22Rv1 (cell line): ENCODE results near the gene RAB11A.

Source experiments
- H3K27ac ChIP-seq: fragments of 450-650 bp; 2 replicates; pipeline ENCODE4 v1.5.1; 2017
- ZFX ChIP-seq: fragments of 450-650 bp; IDR thresholded peaks from 2 replicates; pipeline ENCODE4 v1.6.1; 2017; ENCODE audit warnings: antibody characterized with exemption, borderline replicate concordance
- TF ChIP-seq, protein P1 (sequence below): fragments of 450-650 bp; IDR thresholded peaks from 2 replicates; pipeline ENCODE4 v1.5.1; 2017; ENCODE audit warnings: mild to moderate bottlenecking

Gene RAB11A

DNA sequence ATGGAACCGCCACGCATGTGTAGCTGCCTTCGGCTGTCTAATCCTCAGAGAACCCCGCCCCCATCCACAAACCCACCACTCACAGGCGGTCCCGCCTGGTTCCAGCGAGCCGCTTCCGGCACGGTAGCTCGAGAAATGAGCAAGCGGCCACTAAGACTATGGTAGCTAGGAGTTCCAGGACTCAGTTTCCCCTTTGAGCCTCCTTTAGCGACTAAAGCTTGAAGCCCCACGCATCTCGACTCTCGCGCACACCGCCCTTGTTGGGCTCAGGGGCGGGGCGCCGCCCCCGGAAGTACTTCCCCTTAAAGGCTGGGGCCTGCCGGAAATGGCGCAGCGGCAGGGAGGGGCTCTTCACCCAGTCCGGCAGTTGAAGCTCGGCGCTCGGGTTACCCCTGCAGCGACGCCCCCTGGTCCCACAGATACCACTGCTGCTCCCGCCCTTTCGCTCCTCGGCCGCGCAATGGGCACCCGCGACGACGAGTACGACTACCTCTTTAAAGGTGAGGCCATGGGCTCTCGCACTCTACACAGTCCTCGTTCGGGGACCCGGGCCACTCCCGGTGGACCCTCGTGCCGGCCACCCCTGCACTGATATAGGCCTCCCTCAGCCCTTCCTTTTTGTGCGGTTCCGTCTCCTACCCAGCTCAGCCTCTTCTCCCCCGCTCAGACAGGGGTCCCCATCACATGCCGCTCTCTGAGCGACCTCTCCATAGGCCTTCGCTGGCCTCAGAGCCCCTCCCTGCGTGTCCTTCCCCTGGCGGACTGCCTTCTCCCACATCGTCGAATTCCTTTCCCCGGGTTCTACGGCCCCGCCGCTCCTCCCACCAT lies at the start of gene RAB11A:
RAB11A (plus strand) TSS at position 366 of the 828 bp plus-strand sequence; CDS start at position 461, 95 bp downstream.
- TF ChIP-seq, protein P1, sequence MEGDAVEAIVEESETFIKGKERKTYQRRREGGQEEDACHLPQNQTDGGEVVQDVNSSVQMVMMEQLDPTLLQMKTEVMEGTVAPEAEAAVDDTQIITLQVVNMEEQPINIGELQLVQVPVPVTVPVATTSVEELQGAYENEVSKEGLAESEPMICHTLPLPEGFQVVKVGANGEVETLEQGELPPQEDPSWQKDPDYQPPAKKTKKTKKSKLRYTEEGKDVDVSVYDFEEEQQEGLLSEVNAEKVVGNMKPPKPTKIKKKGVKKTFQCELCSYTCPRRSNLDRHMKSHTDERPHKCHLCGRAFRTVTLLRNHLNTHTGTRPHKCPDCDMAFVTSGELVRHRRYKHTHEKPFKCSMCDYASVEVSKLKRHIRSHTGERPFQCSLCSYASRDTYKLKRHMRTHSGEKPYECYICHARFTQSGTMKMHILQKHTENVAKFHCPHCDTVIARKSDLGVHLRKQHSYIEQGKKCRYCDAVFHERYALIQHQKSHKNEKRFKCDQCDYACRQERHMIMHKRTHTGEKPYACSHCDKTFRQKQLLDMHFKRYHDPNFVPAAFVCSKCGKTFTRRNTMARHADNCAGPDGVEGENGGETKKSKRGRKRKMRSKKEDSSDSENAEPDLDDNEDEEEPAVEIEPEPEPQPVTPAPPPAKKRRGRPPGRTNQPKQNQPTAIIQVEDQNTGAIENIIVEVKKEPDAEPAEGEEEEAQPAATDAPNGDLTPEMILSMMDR = peak; percentile 30
- TF ChIP-seq ZFX = no peak
- H3K27ac ChIP-seq = peak within 1 kb of the TSS; percentile 91

- TF ChIP-seq, protein P1 = no peak
- no peak for TF ChIP-seq ZFX
- no peak overlapping the region for H3K27ac ChIP-seq
These were observed 49.7 kb upstream of the RAB11A start for GRCh38 chr15:65819563-65819960.

- TF ChIP-seq, protein P1 = no peak
- no peak for TF ChIP-seq ZFX
These were observed 48.2 kb upstream of the RAB11A start for GRCh38 chr15:65821070-65821469.

GRCh38 chr15:65822316-65822715 lies 47.0 kb upstream of the RAB11A start:
- no peak overlapping the region for H3K27ac ChIP-seq
- TF ChIP-seq, protein P1 = no peak
- no peak for TF ChIP-seq ZFX

More at GRCh38 chr15:65821070-65821469, 48.2 kb upstream of the RAB11A start:
- no peak overlapping the region for H3K27ac ChIP-seq

DNA sequence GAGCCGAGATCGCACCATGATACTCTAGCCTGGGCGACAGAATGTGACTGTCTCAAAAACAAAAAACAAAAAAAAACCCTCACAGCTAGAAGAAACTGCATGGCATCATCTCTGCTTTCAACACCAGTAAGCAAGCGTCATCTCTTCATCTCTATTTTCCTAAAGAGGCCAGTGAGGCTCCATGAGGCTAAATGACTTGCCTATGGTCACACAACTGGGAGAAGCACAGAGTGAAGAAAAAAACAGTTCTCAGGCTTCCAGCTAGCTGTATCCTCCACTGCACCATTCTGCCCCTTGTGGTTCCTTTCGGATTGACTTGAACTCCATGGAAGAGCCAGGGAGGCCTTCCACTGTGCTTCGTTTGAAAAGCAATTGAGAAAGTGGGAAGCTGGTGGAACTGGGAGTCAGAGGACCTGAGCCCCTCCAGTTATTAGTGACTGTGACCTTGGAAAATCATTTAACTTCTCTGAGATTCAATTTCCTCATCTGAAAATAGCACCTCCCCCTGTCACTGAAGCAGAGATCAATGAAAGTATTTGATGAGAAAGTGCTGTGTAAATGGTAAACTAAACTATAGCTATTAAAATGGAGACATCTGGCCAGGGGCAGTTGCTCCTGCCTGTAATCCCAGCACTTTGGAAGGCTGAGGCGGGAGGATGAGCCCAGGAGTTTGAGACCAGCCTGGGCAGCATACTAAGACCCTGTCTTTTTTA lies 45.1 kb upstream of the RAB11A start:
- H3K27ac ChIP-seq = no peak overlapping the region
- no peak for TF ChIP-seq ZFX
- TF ChIP-seq, protein P1 = peak; percentile 83

DNA sequence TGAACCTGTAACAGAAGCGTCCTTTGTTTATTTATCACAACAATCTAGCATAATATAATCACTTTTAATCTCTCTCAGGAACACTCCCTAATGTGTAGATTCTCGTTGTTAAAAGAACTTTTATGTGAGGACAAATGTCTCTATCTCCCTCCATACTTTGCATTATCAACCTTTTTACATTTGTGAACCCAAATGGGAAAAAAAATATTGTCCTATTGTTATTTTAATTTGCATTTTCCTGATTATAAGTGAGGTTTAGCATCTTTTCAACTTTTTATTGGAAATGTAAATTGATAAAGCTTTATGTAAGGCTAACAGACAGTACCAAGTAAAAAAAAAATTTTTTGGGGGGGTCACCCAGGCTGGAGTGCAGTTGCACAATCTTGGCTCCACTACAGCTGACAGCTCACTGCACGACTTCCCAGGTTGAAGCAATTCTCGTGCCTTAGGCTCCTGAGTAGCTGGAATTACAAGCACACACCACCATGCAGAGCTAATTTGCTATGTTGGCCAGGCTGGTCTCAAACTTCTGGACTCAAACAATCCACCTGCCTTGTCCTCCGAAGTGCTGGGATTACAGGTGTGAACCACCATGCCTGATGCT lies 44.2 kb upstream of the RAB11A start:
- H3K27ac ChIP-seq = no peak overlapping the region
- TF ChIP-seq, protein P1 = no peak
- TF ChIP-seq ZFX = no peak

DNA sequence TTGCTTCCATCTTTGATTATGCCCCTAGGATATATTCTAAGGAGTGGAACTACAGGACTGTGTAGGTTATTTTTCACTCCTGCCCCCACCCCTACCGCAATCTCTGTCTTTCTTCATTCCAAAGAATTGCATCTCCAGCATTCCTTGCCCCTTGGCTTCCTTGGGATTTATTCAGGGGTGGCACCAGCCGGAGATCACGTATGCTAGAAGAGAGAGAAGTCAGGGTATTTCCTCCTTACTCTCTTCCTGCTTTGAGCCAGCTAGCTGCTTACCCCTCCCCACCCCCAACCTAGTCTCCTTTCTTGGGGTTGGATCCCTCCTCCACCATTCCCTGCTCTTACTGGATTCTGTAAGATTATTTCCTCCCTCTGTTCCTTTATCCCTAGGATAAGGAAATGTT lies 42.2 kb upstream of the RAB11A start:
- TF ChIP-seq, protein P1 = no peak
- no peak for TF ChIP-seq ZFX
- H3K27ac ChIP-seq = no peak overlapping the region
